Activated T-cell treated with anti-CD3 and anti-CD28 coated beads, Interleukin-2, amount 50 U/mL, for 72 hours (primary cell): ENCODE measurements around the gene JSRP1. TPM values are rescaled to one million over a fixed set of nuclear protein-coding genes. Genes with fewer than 3 reads are reported as not detected.

ENCODE experiments used
- ATAC-seq, 2 donors: fragments of 150-1000 bp; cut with Tn5 transposase; replicated peaks in 1 of 2; 2 replicates each; pipeline ENCODE4 v1.10.0; 2021; ENCODE audit warnings: moderate library complexity in 2 of 2, mild to moderate bottlenecking in 1 of 2
- DNase-seq, 2 donors: peaks; one replicate each; pipeline ENCODE4 v3.0.0; 2021 to 2022; ENCODE audit warnings: mixed read lengths in 1 of 2
- H3K27ac Mint-ChIP-seq: one replicate; pipeline ENCODE4 v1.8.0; 2022; ENCODE audit warnings: mild to moderate bottlenecking, moderate library complexity, mixed read lengths
- H3K27me3 Mint-ChIP-seq: one replicate; pipeline ENCODE4 v1.8.0; 2022; ENCODE audit warnings: low read depth, mixed read lengths
- H3K36me3 Mint-ChIP-seq, 2 donors: one replicate each; pipeline ENCODE4 v1.8.0; 2022; ENCODE audit warnings: mixed read lengths in 2 of 2, mild to moderate bottlenecking in 1 of 2; ENCODE audit not compliant: insufficient read depth in 2 of 2
- H3K4me1 Mint-ChIP-seq: one replicate; pipeline ENCODE4 v1.8.0; 2022; ENCODE audit warnings: low read depth, mixed read lengths
- H3K4me3 Mint-ChIP-seq, 2 donors: one replicate each; pipeline ENCODE4 v1.8.0; 2022; ENCODE audit warnings: mild to moderate bottlenecking in 2 of 2, mixed read lengths in 2 of 2, moderate library complexity in 2 of 2
- H3K9me3 Mint-ChIP-seq, 2 donors: one replicate each; pipeline ENCODE4 v1.8.0; 2022; ENCODE audit warnings: mixed read lengths in 2 of 2
- total RNA-seq, 2 donors: library from RNA; stranded (reverse); gene quantifications; one replicate each; pipeline ENCODE4 v1.2.3, GENCODE V29; 2022

JSRP1 gene
- 1 to 10 TPM in 1 of 2 donors, under 1 TPM in 1; 0.72 to 1.6 TPM for total RNA-seq

- peaks cover 43% of the 10 kb centered on the region for H3K4me1 Mint-ChIP-seq
- no peaks in the 10 kb centered on the region for H3K36me3 Mint-ChIP-seq
- peak within 1 kb of the TSS; percentile 29 to 71 for H3K4me3 Mint-ChIP-seq
- H3K27ac Mint-ChIP-seq: peak within 1 kb of the TSS; percentile 98
- DNase-seq: no peak
- no peaks in the 10 kb centered on the region for H3K27me3 Mint-ChIP-seq
- H3K9me3 Mint-ChIP-seq: no peaks in the 10 kb centered on the region
- ATAC-seq: no peak
These were observed at the start of gene JSRP1 for GRCh38 chr19:2255982-2256685. TSS of gene JSRP1 (minus strand) at chr19:2256417. CDS start at chr19:2255314, 1,103 bp downstream.

GRCh38 chr19:2305452-2306280 lies 49.4 kb upstream of the JSRP1 start:
- H3K27me3 Mint-ChIP-seq: peaks cover 71% of the 10 kb centered on the region
- H3K4me3 Mint-ChIP-seq: no peak overlapping the region
- H3K27ac Mint-ChIP-seq: no peak overlapping the region
- peaks cover 0 to 2% of the 10 kb centered on the region in 2 donors for H3K36me3 Mint-ChIP-seq
- H3K4me1 Mint-ChIP-seq: peaks cover 7% of the 10 kb centered on the region
- DNase-seq: no peak
- H3K9me3 Mint-ChIP-seq: no peaks in the 10 kb centered on the region
- ATAC-seq: peak in 1 of 2 donors; percentile 6

- peaks cover 54% of the 10 kb centered on the region for H3K27me3 Mint-ChIP-seq
- peaks cover 7% of the 10 kb centered on the region for H3K4me1 Mint-ChIP-seq
- ATAC-seq (no peak), DNase-seq (no peak)
- H3K9me3 Mint-ChIP-seq: no peaks in the 10 kb centered on the region
- H3K4me3 Mint-ChIP-seq: no peak overlapping the region
- no peaks in the 10 kb centered on the region for H3K36me3 Mint-ChIP-seq
- no peak overlapping the region for H3K27ac Mint-ChIP-seq
These were observed 47.1 kb upstream of the JSRP1 start for GRCh38 chr19:2303211-2303798.

- Mint-ChIP-seq H3K4me1 (peaks cover 7% of the 10 kb centered on the region), H3K36me3 (no peaks in the 10 kb centered on the region), H3K27me3 (peaks cover 54% of the 10 kb centered on the region), H3K9me3 (no peaks in the 10 kb centered on the region), H3K27ac (no peak overlapping the region), H3K4me3 (peak overlapping the region in 1 of 2 donors; percentile 29)
- no peak for DNase-seq
- peak; percentile 33 to 35 for ATAC-seq
These were observed 46.3 kb upstream of the JSRP1 start for GRCh38 chr19:2302319-2303210.

- H3K36me3 Mint-ChIP-seq: no peaks in the 10 kb centered on the region
- no peaks in the 10 kb centered on the region for H3K9me3 Mint-ChIP-seq
- ATAC-seq (no peak), DNase-seq (no peak)
- no peak overlapping the region for H3K27ac Mint-ChIP-seq
- H3K27me3 Mint-ChIP-seq: peaks cover 35% of the 10 kb centered on the region
- peaks cover 7% of the 10 kb centered on the region for H3K4me1 Mint-ChIP-seq
- H3K4me3 Mint-ChIP-seq: no peak overlapping the region
These were observed 44.3 kb upstream of the JSRP1 start for GRCh38 chr19:2300533-2300932.

- no peak for DNase-seq
- H3K4me3 Mint-ChIP-seq: no peak overlapping the region
- H3K27me3 Mint-ChIP-seq: peaks cover 1% of the 10 kb centered on the region
- no peak for ATAC-seq
- H3K36me3 Mint-ChIP-seq: no peaks in the 10 kb centered on the region
- H3K4me1 Mint-ChIP-seq: no peaks in the 10 kb centered on the region
- H3K27ac Mint-ChIP-seq: no peak overlapping the region
- no peaks in the 10 kb centered on the region for H3K9me3 Mint-ChIP-seq
These were observed 39.9 kb upstream of the JSRP1 start for GRCh38 chr19:2296141-2296540.

GRCh38 chr19:2294687-2295335 lies 38.6 kb upstream of the JSRP1 start:
- no peak overlapping the region for H3K27ac Mint-ChIP-seq
- no peak for ATAC-seq
- no peaks in the 10 kb centered on the region for H3K27me3 Mint-ChIP-seq
- no peak for DNase-seq
- H3K36me3 Mint-ChIP-seq: peaks cover 0 to 2% of the 10 kb centered on the region in 2 donors
- H3K4me3 Mint-ChIP-seq: no peak overlapping the region
- peaks cover 2% of the 10 kb centered on the region for H3K4me1 Mint-ChIP-seq
- no peaks in the 10 kb centered on the region for H3K9me3 Mint-ChIP-seq

- ATAC-seq (no peak), DNase-seq (no peak)
- peaks cover 3 to 4% of the 10 kb centered on the region in 2 donors for H3K36me3 Mint-ChIP-seq
- H3K9me3 Mint-ChIP-seq: no peaks in the 10 kb centered on the region
- peaks cover 15% of the 10 kb centered on the region for H3K4me1 Mint-ChIP-seq
- H3K27me3 Mint-ChIP-seq: peaks cover 16% of the 10 kb centered on the region
- no peak overlapping the region for H3K27ac Mint-ChIP-seq
- peak overlapping the region; percentile 80 to 81 for H3K4me3 Mint-ChIP-seq
These were observed 35.1 kb upstream of the JSRP1 start for GRCh38 chr19:2291185-2291751.

- Mint-ChIP-seq H3K4me1 (peaks cover 15% of the 10 kb centered on the region), H3K36me3 (peaks cover 3 to 4% of the 10 kb centered on the region in 2 donors), H3K9me3 (no peaks in the 10 kb centered on the region), H3K27ac (no peak overlapping the region), H3K4me3 (peak overlapping the region; percentile 80 to 81), H3K27me3 (peaks cover 16% of the 10 kb centered on the region)
- ATAC-seq (peak; percentile 9 to 38), DNase-seq (peak in 1 of 2 donors; percentile 48)
These were observed 34.4 kb upstream of the JSRP1 start for GRCh38 chr19:2290441-2291184.

GRCh38 chr19:2289714-2290435 lies 33.7 kb upstream of the JSRP1 start:
- Mint-ChIP-seq H3K4me3 (peak overlapping the region; percentile 89 to 94), H3K27ac (peak overlapping the region; percentile 69), H3K9me3 (no peaks in the 10 kb centered on the region), H3K36me3 (peaks cover 3 to 4% of the 10 kb centered on the region in 2 donors), H3K27me3 (peaks cover 16% of the 10 kb centered on the region), H3K4me1 (peaks cover 15% of the 10 kb centered on the region)
- ATAC-seq (peak; percentile 69 to 74), DNase-seq (peak; percentile 70 to 73)
